Duodenal mucosa (tissue), 2 donors: ENCODE measurements around the gene AVEN.
A peak's percentile ranks its signal among the peaks of the same experiment; 100 is the strongest.

ENCODE experiments used
- H3K27ac ChIP-seq: one replicate; pipeline ENCODE4 v1.7.0; 2013; ENCODE audit warnings: low read depth, low read length
- H3K27me3 ChIP-seq, 2 donors: one replicate each; pipeline ENCODE4 v1.7.0; 2013; ENCODE audit warnings: low read length in 2 of 2, control low read depth in 1 of 2; ENCODE audit not compliant: insufficient read depth in 2 of 2, control insufficient read depth in 1 of 2
- H3K36me3 ChIP-seq, 2 donors: one replicate each; pipeline ENCODE4 v1.7.0; 2013; ENCODE audit warnings: low read length in 2 of 2, control low read depth in 1 of 2; ENCODE audit not compliant: insufficient read depth in 2 of 2, control insufficient read depth in 1 of 2
- H3K4me1 ChIP-seq, 2 donors: one replicate each; pipeline ENCODE4 v1.7.0; 2013; ENCODE audit warnings: low read length in 2 of 2, control low read depth in 1 of 2; ENCODE audit not compliant: insufficient read depth in 2 of 2, control insufficient read depth in 1 of 2
- H3K4me3 ChIP-seq, 2 donors: one replicate each; pipeline ENCODE4 v1.7.0; 2013; ENCODE audit warnings: low read length in 2 of 2, low read depth in 1 of 2
- H3K9ac ChIP-seq, 2 donors: one replicate each; pipeline ENCODE4 v1.7.0; 2013; ENCODE audit warnings: low read length in 2 of 2, low read depth in 1 of 2
- H3K9me3 ChIP-seq, 2 donors: one replicate each; pipeline ENCODE4 v1.7.0; 2013; ENCODE audit warnings: low read length in 2 of 2, control low read depth in 1 of 2; ENCODE audit not compliant: control insufficient read depth in 1 of 2

The AVEN gene, protein sequence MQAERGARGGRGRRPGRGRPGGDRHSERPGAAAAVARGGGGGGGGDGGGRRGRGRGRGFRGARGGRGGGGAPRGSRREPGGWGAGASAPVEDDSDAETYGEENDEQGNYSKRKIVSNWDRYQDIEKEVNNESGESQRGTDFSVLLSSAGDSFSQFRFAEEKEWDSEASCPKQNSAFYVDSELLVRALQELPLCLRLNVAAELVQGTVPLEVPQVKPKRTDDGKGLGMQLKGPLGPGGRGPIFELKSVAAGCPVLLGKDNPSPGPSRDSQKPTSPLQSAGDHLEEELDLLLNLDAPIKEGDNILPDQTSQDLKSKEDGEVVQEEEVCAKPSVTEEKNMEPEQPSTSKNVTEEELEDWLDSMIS

DNA sequence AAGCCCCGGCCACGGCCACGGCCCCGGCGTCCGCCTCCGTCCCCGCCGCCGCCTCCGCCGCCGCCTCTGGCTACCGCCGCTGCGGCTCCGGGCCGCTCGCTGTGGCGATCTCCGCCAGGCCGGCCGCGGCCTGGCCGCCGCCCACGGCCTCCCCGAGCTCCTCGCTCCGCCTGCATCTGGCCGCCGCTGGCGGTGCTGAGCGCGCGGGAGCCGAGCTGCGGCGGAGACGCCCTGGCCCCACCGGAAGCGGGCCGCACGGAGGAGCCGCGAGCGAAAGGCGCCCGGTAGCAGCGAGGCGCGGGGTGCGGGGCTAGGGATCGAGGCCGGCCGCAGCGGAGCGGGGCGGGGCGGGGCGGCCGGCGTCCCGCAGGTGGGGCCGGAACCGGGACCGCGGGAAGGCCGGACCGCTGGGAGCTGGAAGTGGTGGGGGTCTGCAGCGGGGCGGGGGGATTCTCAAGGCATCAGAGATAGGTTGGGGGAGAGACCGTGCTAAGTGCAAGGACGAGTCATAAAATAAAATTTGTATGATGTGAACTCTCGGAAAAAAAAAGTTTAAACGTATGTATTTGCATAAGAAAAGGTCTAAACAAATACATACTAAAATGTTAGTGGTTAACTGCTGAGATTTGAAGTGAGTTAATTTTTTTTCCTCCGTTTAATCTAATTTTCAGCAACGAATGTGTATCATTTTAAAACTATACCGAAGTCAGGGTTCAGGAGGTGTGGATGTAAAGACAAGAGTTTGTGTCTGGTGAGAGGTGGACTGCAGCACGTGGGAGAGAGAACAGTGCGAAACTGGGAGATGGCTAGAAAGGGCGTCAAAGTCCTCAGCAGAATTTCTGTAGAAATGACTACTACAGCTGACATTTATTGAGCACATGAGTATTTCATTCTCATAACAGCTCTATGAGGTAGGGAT lies at the start of gene AVEN:
AVEN (minus strand) TSS at position 334 of the 919 bp plus-strand sequence; CDS start at position 176, 158 bp downstream.
- Histone ChIP-seq H3K9me3 (no peaks in the 10 kb centered on the region), H3K27ac (peak within 1 kb of the TSS; percentile 89), H3K36me3 (no peaks in the 10 kb centered on the region), H3K4me3 (peak within 1 kb of the TSS; percentile 91 to 96), H3K9ac (peak within 1 kb of the TSS; percentile 71 to 88), H3K27me3 (no peaks in the 10 kb centered on the region), H3K4me1 (peaks cover 14 to 17% of the 10 kb centered on the region in 2 donors)

DNA sequence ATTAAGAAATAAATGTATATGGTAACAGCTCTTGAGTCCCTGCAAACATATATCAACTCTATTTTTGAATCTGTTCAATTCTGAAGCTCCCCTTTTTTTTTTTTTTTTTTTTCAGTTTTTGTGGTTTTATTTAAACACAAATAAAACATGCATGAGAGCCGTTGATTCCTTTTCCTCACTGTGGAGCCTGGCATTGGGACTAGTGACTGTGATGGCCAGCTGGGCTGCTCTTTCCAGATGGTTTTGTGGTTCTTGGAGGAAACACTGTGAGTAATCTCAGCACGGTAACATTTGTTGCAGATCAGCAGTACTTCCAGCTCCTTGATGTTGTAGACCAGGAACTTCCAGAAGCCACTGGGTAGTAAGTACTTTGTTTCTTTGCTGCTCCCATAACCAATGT lies 46.7 kb upstream of the AVEN start:
- Histone ChIP-seq H3K4me3 (no peak overlapping the region), H3K36me3 (peaks cover 8 to 30% of the 10 kb centered on the region in 2 donors), H3K27me3 (no peaks in the 10 kb centered on the region), H3K9me3 (no peaks in the 10 kb centered on the region), H3K4me1 (no peaks in the 10 kb centered on the region), H3K9ac (no peak overlapping the region), H3K27ac (no peak overlapping the region)

DNA sequence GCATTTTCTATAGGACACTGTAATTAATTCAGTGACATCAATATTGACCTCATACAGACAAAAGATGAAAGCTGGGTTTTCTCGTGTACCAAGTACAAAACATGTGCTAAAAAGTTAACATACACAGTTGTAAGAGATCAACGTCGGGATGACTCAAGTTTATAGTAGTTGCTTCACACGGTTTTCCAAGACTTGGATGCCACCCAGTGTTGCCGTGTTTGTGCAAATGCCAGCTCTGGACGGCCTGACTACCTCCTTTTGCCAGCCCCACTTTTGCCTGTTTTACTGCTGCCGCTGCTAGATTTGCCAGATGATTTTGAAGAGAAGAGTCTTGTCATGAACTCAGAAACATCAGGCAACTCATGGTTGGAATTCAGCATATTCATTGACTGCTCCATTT lies 45.1 kb upstream of the AVEN start:
- H3K9me3 ChIP-seq, result no peaks in the 10 kb centered on the region
- no peak overlapping the region for H3K9ac ChIP-seq
- no peak overlapping the region for H3K27ac ChIP-seq
- peaks cover 8 to 28% of the 10 kb centered on the region in 2 donors for H3K36me3 ChIP-seq
- H3K27me3 ChIP-seq, result no peaks in the 10 kb centered on the region
- no peaks in the 10 kb centered on the region for H3K4me1 ChIP-seq
- H3K4me3 ChIP-seq, result no peak overlapping the region

DNA sequence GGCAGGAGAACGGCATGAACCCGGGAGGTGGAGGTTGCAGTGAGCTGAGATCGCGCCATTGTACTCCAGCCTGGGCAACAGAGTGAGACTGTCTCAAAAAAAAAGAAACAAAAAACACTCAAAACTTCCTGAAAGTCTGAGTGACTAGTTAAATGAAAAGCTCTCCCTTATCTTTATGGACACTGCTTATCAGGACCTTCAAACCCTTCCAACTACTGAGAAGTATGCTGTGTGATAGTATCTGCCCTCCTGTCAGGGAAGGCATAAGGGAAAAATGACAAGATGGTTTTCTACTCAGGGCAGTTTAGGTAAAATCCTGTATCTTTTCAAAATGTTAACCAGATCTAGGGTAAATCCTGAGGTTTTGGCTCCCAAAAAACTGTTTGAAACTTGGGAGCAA lies 40.9 kb upstream of the AVEN start:
- Histone ChIP-seq H3K9ac (no peak overlapping the region), H3K4me1 (no peaks in the 10 kb centered on the region), H3K27ac (no peak overlapping the region), H3K36me3 (peaks cover 5 to 7% of the 10 kb centered on the region in 2 donors), H3K9me3 (no peaks in the 10 kb centered on the region), H3K4me3 (no peak overlapping the region), H3K27me3 (no peaks in the 10 kb centered on the region)

DNA sequence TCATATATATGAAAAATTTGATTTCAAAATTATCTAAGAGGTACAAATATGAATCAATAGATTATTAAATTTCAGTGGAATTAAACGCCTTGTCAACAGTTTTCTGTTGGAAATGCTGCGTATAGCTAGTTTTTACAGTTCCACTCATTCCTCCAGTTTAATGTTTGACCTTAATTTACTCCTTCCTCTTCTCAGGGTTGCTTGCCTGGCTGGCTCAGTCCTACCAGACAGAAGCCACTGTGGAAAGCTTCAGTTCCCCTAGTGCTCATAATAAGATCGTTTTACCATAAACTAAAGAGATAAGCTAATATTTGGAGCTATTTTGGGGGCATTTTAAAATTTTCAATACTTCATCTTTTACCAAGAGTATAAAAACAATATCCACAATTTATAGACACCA lies 39.9 kb upstream of the AVEN start:
- no peak overlapping the region for H3K27ac ChIP-seq
- peaks cover 0 to under 1% of the 10 kb centered on the region in 2 donors for H3K36me3 ChIP-seq
- H3K4me3 ChIP-seq, result no peak overlapping the region
- H3K9me3 ChIP-seq, result no peaks in the 10 kb centered on the region
- no peaks in the 10 kb centered on the region for H3K4me1 ChIP-seq
- H3K9ac ChIP-seq, result no peak overlapping the region
- H3K27me3 ChIP-seq, result no peaks in the 10 kb centered on the region

DNA sequence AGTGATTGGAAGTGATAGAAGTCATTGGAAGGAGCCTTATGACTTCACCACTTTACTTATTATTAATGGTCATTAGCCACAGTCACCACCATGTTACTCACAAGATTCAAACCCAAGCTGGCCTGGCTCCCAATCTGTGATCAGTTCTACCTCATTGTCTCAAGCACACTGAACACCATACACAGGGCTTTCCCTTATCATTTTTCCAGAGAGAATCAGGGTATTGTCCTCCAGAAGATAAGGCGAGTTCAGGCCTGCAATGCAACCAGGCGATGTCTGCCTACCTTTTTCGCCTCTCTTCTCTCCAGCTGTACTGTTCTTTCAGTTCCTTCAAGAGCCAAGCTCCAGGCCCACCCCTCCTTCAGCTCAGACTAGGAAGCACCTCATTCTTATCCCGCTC lies 37.8 kb upstream of the AVEN start:
- no peak overlapping the region for H3K27ac ChIP-seq
- H3K4me3 ChIP-seq, result no peak overlapping the region
- no peaks in the 10 kb centered on the region for H3K4me1 ChIP-seq
- H3K27me3 ChIP-seq, result no peaks in the 10 kb centered on the region
- H3K9me3 ChIP-seq, result no peaks in the 10 kb centered on the region
- no peak overlapping the region for H3K9ac ChIP-seq
- H3K36me3 ChIP-seq, result no peaks in the 10 kb centered on the region

DNA sequence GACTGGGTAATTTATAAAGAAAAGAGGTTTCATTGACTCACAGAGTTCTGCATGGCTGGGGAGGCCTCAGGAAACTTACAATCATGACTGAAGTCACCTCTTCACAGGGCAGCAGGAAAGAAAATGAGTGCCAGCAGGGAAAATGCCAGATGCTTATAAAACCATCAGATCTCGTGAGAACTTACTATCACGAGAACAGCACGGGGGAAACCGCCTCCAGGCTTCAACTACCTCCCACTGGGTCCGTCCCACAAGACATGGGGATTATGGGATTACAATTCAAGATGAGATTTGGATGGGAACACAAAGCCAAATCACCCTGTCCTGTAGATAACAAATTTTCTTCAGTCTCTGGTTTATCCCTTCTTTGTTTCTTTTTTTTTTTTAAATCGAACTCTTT lies 31.0 kb upstream of the AVEN start:
- H3K4me1 ChIP-seq, result no peaks in the 10 kb centered on the region
- no peaks in the 10 kb centered on the region for H3K36me3 ChIP-seq
- H3K9ac ChIP-seq, result no peak overlapping the region
- H3K27ac ChIP-seq, result no peak overlapping the region
- no peak overlapping the region for H3K4me3 ChIP-seq
- H3K9me3 ChIP-seq, result no peaks in the 10 kb centered on the region
- H3K27me3 ChIP-seq, result no peaks in the 10 kb centered on the region

DNA sequence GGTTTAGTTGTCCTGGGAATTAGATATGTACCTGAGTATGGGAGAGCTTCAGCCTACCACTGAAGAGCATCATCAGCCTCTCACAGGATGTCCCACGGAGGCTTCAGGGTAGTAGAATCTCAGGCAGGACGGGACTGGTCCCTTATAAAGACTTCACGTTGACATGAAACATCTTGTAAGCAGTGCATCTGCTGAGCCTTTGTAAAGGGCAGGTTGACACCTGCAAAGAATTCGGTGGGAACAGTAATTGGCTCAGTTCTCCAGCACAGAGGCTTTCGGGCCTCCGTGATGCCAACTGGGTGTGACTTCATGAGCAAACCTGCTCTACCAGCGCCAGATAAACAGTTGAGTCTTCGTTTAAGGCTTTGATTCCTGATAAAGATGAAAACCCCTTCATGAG lies 26.9 kb upstream of the AVEN start:
- Histone ChIP-seq H3K9me3 (no peaks in the 10 kb centered on the region), H3K36me3 (no peaks in the 10 kb centered on the region), H3K27ac (no peak overlapping the region), H3K27me3 (no peaks in the 10 kb centered on the region), H3K4me1 (no peaks in the 10 kb centered on the region), H3K4me3 (no peak overlapping the region), H3K9ac (no peak overlapping the region)

DNA sequence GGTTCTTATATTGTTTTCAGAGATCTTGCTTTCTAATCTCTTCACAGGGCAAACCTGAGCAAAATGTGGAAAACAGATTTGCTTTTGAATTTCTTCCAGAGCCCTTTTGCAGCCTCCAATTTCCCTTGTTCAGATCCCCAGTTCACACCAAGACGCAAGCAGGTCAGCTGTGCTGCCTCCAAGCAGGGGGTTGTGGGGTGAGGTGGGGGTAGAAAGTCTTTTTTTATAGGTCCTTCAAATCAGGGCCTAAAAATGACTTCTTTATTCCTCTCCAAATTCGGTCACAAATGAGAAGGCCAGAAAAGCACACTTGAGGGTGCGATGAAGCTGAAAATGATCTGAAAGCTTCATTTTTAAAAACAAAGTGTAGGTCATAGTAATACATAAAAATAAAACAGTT lies 26.3 kb upstream of the AVEN start:
- no peaks in the 10 kb centered on the region for H3K36me3 ChIP-seq
- H3K4me1 ChIP-seq, result no peaks in the 10 kb centered on the region
- no peaks in the 10 kb centered on the region for H3K9me3 ChIP-seq
- H3K4me3 ChIP-seq, result no peak overlapping the region
- no peak overlapping the region for H3K27ac ChIP-seq
- H3K27me3 ChIP-seq, result no peaks in the 10 kb centered on the region
- no peak overlapping the region for H3K9ac ChIP-seq

DNA sequence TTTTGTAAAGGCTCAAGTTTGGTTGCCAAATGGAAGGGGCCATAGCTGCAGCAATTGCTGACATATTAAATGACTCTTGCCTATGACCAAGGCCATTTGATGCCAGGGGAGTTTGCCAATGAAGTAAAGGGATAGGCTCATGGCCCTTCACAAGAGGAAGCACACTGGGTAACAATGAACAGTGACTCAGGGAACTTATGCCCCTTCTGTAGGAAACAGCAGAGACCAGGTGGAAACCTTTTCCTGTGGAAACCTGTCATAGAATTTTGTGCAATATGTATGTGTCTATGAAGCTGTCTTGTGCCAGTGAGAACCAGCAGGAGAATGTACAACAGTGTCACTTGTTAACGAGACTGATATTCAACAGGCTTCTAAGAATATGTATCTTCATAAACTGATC lies 25.4 kb upstream of the AVEN start:
- Histone ChIP-seq H3K27me3 (no peaks in the 10 kb centered on the region), H3K4me3 (no peak overlapping the region), H3K9me3 (no peaks in the 10 kb centered on the region), H3K27ac (no peak overlapping the region), H3K9ac (no peak overlapping the region), H3K4me1 (no peaks in the 10 kb centered on the region), H3K36me3 (no peaks in the 10 kb centered on the region)
